GM12878 (cell line): ENCODE data around the gene DPH7. TPM values are rescaled to one million over a fixed set of nuclear protein-coding genes. Genes with fewer than 3 reads are reported as not detected.

ENCODE experiments used
- ATF7 ChIP-seq: fragments of 450-650 bp; IDR thresholded peaks from 2 replicates; pipeline ENCODE4 v1.6.1; 2016; ENCODE audit warnings: low read depth, mild to moderate bottlenecking
- BCL11A ChIP-seq: IDR thresholded peaks from 2 replicates; pipeline ENCODE4 v1.6.1; 2011; ENCODE audit warnings: low read depth, low read length
- BHLHE40 ChIP-seq, 2 experiments: fragments of 450-650 bp in 1 of 2; IDR thresholded peaks; 2 replicates each; pipeline ENCODE4 v1.6.1; 2011 to 2017; ENCODE audit warnings: low read depth in 2 of 2, borderline replicate concordance in 1 of 2, improper control_type of control experiment in 1 of 2, low read length in 1 of 2, mild to moderate bottlenecking in 1 of 2
- BMI1 ChIP-seq: fragments of 450-650 bp; IDR thresholded peaks from 2 replicates; pipeline ENCODE4 v1.6.1; 2016; ENCODE audit warnings: mild to moderate bottlenecking, moderate library complexity, borderline replicate concordance
- CHD4 ChIP-seq: fragments of 200-600 bp; sonication (generic); IDR thresholded peaks from 2 replicates; pipeline ENCODE4 v1.6.1; 2016; ENCODE audit warnings: mild to moderate bottlenecking
- CREB1 ChIP-seq: IDR thresholded peaks from 2 replicates; pipeline ENCODE4 v1.6.1; 2012; ENCODE audit warnings: low read depth, mild to moderate bottlenecking, inconsistent platforms
- EP300 ChIP-seq, 2 experiments: fragments of 150-350 bp in 1 of 2; IDR thresholded peaks; 2 replicates each; pipeline ENCODE4 v1.6.1; 2011 to 2012; ENCODE audit warnings: low read depth in 2 of 2, low read length in 2 of 2, borderline replicate concordance in 1 of 2, improper control_type of control experiment in 1 of 2, inconsistent platforms in 1 of 2; ENCODE audit not compliant: control insufficient read depth in 1 of 2
- FOXK2 ChIP-seq: fragments of 450-650 bp; IDR thresholded peaks from 2 replicates; pipeline ENCODE4 v1.6.1; 2017; ENCODE audit warnings: mild to moderate bottlenecking, moderate library complexity
- GABPA ChIP-seq: IDR thresholded peaks from 2 replicates; pipeline ENCODE4 v1.6.1; 2014; ENCODE audit warnings: antibody characterized with exemption, low read depth, mild to moderate bottlenecking, inconsistent platforms
- HDAC2 ChIP-seq: fragments of 200-600 bp; sonication (generic); IDR thresholded peaks from 2 replicates; pipeline ENCODE4 v1.6.1; 2017
- IKZF2 ChIP-seq, 2 experiments: fragments of 450-650 bp; IDR thresholded peaks; 2 replicates each; pipeline ENCODE4 v1.6.1; 2017; ENCODE audit warnings: mild to moderate bottlenecking in 2 of 2, moderate library complexity in 2 of 2
- MLLT1 ChIP-seq: fragments of 450-650 bp; IDR thresholded peaks from 2 replicates; pipeline ENCODE4 v1.6.1; 2016; ENCODE audit warnings: mild to moderate bottlenecking
- POLR2AphosphoS5 ChIP-seq: IDR thresholded peaks from 2 replicates; pipeline ENCODE4 v1.6.1; 2011; ENCODE audit warnings: mild to moderate bottlenecking, low read length, inconsistent platforms
- RFX5 ChIP-seq: IDR thresholded peaks from 2 replicates; pipeline ENCODE4 v1.6.1; 2011; ENCODE audit warnings: low read depth, low read length, improper control_type of control experiment
- SIN3A ChIP-seq: IDR thresholded peaks from 2 replicates; pipeline ENCODE4 v1.6.1; 2012; ENCODE audit warnings: low read depth, low read length, improper control_type of control experiment
- SIX5 ChIP-seq: IDR thresholded peaks from 2 replicates; pipeline ENCODE4 v1.6.1; 2011; ENCODE audit warnings: mild to moderate bottlenecking, low read depth, low read length, moderate library complexity; ENCODE audit not compliant: severe bottlenecking
- SMAD5 ChIP-seq: IDR thresholded peaks from 2 replicates; pipeline ENCODE4 v1.6.1; 2016; ENCODE audit warnings: antibody characterized with exemption, low read depth
- SREBF2 ChIP-seq: IDR thresholded peaks from 2 replicates; pipeline ENCODE4 v1.6.1; 2012; ENCODE audit warnings: mild to moderate bottlenecking, low read length
- STAT3 ChIP-seq: IDR thresholded peaks from 2 replicates; pipeline ENCODE4 v1.6.1; 2011; ENCODE audit warnings: low read depth, low read length, improper control_type of control experiment
- SUPT20H ChIP-seq: IDR thresholded peaks from 2 replicates; pipeline ENCODE4 v1.6.1; 2011; ENCODE audit warnings: low read depth, mild to moderate bottlenecking, low read length, moderate library complexity, borderline replicate concordance; ENCODE audit not compliant: control insufficient read depth
- YY1 ChIP-seq: IDR thresholded peaks from 2 replicates; pipeline ENCODE4 v1.6.1; 2011; ENCODE audit warnings: low read depth, mild to moderate bottlenecking, low read length
- polyA plus RNA-seq, 11 experiments: library from polyadenylated mRNA; depleted of rRNA in 4 of 11; unstranded in 6 of 11; stranded (reverse) in 5 of 11; fragments of >200 nt; fragmentation: Nextera tagmentation in 4 of 11; fragmentation: Illumina TruSeq in 1 of 11; extraction: Ambion mirVana in 4 of 11; extraction: Trizol in 1 of 11; gene quantifications; 1 replicate in 1 of 11; 2 replicates in 10 of 11; pipeline versions ENCODE4 v1.2.1 to v1.2.3, GENCODE V29; 2011 to 2016; ENCODE audit warnings: inconsistent platforms in 2 of 11, missing spikeins in 2 of 11, low read depth in 1 of 11
- total RNA-seq, 4 experiments: library from RNA; depleted of rRNA in 3 of 4; stranded (reverse); fragments of >200 nt in 3 of 4; fragmentation: Illumina TruSeq in 1 of 4; extraction: Trizol in 1 of 4; gene quantifications; 2 replicates each; pipeline versions ENCODE4 v1.2.1 to v1.2.3, GENCODE V29; 2013 to 2021
- TF ChIP-seq, protein P1 (sequence below): fragments of 450-650 bp; formaldehyde crosslinking; IDR thresholded peaks from 2 replicates; pipeline ENCODE4 v1.4.0; 2022; ENCODE audit warnings: mild to moderate bottlenecking, moderate library complexity
- TF ChIP-seq, protein P2 (sequence below): fragments of 450-650 bp; IDR thresholded peaks from 2 replicates; pipeline ENCODE4 v1.6.1; 2017; ENCODE audit warnings: mild to moderate bottlenecking, moderate library complexity

The DPH7 gene
- total and polyA plus RNA-seq, 10 of the 15 experiments (the other 5 are each of a cell fraction or from before 2014, with no cell fraction given) = 8.7 to 40.0 (median 28.1) TPM

DNA sequence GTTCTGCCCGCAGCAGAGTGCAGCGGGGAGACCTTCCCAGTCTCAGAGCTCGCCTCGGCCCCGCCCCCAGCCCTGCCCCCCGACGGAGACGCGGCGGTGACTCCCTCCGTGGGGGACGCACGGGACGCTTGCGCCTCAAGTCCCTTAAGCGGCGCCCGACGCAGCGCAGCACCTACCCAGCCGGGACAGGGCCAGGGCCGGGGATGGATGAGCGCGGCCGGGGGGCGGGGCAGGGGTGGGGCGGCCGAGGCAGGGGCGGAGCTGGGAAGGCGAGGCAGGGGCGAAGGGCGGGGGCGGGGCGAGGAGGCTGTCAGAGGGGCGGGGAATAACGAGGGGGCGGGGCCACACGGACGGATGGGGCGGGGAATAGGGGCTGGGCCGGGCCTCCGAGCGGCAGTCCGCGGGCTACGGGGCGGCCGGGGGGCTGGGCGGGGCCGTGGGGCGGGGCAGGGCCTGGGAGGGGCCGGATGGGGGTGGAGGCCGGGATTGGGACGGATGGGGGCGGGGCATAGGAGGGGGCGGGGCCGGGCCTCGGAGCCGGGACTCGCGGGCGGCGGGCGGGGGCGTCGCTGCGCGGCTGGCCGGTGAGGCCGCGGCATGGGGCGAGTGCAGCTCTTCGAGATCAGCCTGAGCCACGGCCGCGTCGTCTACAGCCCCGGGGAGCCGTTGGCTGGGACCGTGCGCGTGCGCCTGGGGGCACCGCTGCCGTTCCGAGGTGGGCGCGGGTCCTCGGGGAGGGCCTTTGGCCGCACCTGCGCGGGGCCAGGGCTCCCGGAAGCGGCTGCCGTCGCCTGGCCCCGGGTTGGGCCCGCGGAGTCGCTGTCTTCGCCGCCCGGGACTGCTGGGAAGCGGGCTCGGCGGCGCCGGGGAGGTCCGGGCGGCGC is 26.6 kb upstream of the DPH7 start, which contains the start of gene ARRDC1 (continued):
- TF ChIP-seq MLLT1 (no peak), POLR2AphosphoS5 (peak; percentile 77; the same call in 1 of the 2 replicates), SUPT20H (no peak), EP300 (IDR thresholded peaks at IDR 0.05; ENCODE audit: borderline replicate concordance in 1 of 2, control insufficient read depth in 1 of 2, low read depth in 2 of 2, low read length in 2 of 2) (no peak), CREB1 (no peak), ATF7 (no peak), SIN3A (no peak), YY1 (no peak), HDAC2 (no peak), STAT3 (no peak), BMI1 (no peak), BHLHE40 (IDR thresholded peaks at IDR 0.05; ENCODE audit: borderline replicate concordance in 1 of 2, low read depth in 2 of 2, low read length in 1 of 2) (peak in 1 of 2 experiments; percentile 71; a peak in 2 of 4 replicates), RFX5 (no peak), SIX5 (no peak), IKZF2 (IDR thresholded peaks at IDR 0.05) (no peak), CHD4 (no peak), BCL11A (no peak), SMAD5 (no peak), SREBF2 (no peak), FOXK2 (no peak), GABPA (no peak)
- TF ChIP-seq, protein P1, sequence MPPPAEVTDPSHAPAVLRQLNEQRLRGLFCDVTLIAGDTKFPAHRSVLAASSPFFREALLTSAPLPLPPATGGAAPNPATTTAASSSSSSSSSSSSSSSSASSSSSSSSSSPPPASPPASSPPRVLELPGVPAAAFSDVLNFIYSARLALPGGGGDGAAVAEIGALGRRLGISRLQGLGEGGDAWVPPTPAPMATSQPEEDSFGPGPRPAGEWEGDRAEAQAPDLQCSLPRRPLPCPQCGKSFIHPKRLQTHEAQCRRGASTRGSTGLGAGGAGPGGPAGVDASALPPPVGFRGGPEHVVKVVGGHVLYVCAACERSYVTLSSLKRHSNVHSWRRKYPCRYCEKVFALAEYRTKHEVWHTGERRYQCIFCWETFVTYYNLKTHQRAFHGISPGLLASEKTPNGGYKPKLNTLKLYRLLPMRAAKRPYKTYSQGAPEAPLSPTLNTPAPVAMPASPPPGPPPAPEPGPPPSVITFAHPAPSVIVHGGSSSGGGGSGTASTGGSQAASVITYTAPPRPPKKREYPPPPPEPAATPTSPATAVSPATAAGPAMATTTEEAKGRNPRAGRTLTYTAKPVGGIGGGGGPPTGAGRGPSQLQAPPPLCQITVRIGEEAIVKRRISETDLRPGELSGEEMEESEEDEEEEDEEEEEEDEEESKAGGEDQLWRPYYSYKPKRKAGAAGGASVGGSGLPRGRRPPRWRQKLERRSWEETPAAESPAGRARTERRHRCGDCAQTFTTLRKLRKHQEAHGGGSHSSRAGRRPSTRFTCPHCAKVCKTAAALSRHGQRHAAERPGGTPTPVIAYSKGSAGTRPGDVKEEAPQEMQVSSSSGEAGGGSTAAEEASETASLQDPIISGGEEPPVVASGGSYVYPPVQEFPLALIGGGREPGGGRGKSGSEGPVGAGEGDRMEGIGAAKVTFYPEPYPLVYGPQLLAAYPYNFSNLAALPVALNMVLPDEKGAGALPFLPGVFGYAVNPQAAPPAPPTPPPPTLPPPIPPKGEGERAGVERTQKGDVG = no peak
- TF ChIP-seq, protein P2, sequence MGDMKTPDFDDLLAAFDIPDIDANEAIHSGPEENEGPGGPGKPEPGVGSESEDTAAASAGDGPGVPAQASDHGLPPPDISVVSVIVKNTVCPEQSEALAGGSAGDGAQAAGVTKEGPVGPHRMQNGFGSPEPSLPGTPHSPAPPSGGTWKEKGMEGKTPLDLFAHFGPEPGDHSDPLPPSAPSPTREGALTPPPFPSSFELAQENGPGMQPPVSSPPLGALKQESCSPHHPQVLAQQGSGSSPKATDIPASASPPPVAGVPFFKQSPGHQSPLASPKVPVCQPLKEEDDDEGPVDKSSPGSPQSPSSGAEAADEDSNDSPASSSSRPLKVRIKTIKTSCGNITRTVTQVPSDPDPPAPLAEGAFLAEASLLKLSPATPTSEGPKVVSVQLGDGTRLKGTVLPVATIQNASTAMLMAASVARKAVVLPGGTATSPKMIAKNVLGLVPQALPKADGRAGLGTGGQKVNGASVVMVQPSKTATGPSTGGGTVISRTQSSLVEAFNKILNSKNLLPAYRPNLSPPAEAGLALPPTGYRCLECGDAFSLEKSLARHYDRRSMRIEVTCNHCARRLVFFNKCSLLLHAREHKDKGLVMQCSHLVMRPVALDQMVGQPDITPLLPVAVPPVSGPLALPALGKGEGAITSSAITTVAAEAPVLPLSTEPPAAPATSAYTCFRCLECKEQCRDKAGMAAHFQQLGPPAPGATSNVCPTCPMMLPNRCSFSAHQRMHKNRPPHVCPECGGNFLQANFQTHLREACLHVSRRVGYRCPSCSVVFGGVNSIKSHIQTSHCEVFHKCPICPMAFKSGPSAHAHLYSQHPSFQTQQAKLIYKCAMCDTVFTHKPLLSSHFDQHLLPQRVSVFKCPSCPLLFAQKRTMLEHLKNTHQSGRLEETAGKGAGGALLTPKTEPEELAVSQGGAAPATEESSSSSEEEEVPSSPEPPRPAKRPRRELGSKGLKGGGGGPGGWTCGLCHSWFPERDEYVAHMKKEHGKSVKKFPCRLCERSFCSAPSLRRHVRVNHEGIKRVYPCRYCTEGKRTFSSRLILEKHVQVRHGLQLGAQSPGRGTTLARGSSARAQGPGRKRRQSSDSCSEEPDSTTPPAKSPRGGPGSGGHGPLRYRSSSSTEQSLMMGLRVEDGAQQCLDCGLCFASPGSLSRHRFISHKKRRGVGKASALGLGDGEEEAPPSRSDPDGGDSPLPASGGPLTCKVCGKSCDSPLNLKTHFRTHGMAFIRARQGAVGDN = peak; percentile 46; the same call in 1 of the 2 replicates
